Measurements from ENCODE around the gene PTPRG.

- TF ChIP-seq, protein P1, sequence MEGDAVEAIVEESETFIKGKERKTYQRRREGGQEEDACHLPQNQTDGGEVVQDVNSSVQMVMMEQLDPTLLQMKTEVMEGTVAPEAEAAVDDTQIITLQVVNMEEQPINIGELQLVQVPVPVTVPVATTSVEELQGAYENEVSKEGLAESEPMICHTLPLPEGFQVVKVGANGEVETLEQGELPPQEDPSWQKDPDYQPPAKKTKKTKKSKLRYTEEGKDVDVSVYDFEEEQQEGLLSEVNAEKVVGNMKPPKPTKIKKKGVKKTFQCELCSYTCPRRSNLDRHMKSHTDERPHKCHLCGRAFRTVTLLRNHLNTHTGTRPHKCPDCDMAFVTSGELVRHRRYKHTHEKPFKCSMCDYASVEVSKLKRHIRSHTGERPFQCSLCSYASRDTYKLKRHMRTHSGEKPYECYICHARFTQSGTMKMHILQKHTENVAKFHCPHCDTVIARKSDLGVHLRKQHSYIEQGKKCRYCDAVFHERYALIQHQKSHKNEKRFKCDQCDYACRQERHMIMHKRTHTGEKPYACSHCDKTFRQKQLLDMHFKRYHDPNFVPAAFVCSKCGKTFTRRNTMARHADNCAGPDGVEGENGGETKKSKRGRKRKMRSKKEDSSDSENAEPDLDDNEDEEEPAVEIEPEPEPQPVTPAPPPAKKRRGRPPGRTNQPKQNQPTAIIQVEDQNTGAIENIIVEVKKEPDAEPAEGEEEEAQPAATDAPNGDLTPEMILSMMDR (conservative IDR thresholded peaks at IDR 0.05; ENCODE audit: low read depth, low read length) = no peak
- TF ChIP-seq EZH2 (IDR thresholded peaks at IDR 0.05; ENCODE audit: borderline replicate concordance, low read depth, low read length, poor library complexity, severe bottlenecking) = no peak
Observed at GRCh38 chr3:61788623-61789507, 227.5 kb downstream of the PTPRG start.
